Esophagus muscularis mucosa (tissue), 4 donors: ENCODE measurements around the gene C16orf87. TPM values are rescaled to one million over a fixed set of nuclear protein-coding genes. Genes with fewer than 3 reads are reported as not detected.

Source experiments
- DNase-seq: peaks from one replicate; pipeline ENCODE4 v3.0.0-alpha.2; 2017; ENCODE audit errors: extremely low spot score
- H3K27ac ChIP-seq, 4 donors: fragments of 200-600 bp; sonication (generic); replicated peaks in 1 of 4; 1 replicate in 3 of 4; 2 replicates in 1 of 4; pipeline ENCODE4 v1.5.1; 2016 to 2019; ENCODE audit warnings: mild to moderate bottlenecking in 1 of 4
- H3K27me3 ChIP-seq, 4 donors: fragments of 200-600 bp; sonication (generic); one replicate each; pipeline versions ENCODE4 v1.5.1 to v1.6.0; 2016 to 2019
- H3K36me3 ChIP-seq, 4 donors: fragments of 200-600 bp; sonication (generic); one replicate each; pipeline ENCODE4 v1.5.1; 2016 to 2019
- H3K4me1 ChIP-seq, 4 donors: fragments of 200-600 bp; sonication (generic); one replicate each; pipeline ENCODE4 v1.5.1; 2016 to 2019
- H3K4me3 ChIP-seq, 4 donors: fragments of 200-600 bp; sonication (generic); 1 replicate in 2 of 4; 2 replicates in 2 of 4; pipeline ENCODE4 v1.5.1; 2016 to 2019; ENCODE audit warnings: mild to moderate bottlenecking in 4 of 4, moderate library complexity in 1 of 4
- H3K9me3 ChIP-seq, 4 donors: fragments of 200-600 bp; sonication (generic); 1 replicate in 3 of 4; 2 replicates in 1 of 4; pipeline ENCODE4 v1.5.1; 2016 to 2019
- EP300 ChIP-seq: sonication (generic); formaldehyde crosslinking; IDR thresholded peaks from one replicate; pipeline ENCODE4 v1.6.1; 2017; ENCODE audit warnings: antibody characterized with exemption
- POLR2A ChIP-seq: fragments of 450-650 bp; IDR thresholded peaks from one replicate; pipeline ENCODE4 v1.6.1; 2017; ENCODE audit warnings: antibody characterized with exemption, moderate library complexity, mild to moderate bottlenecking, low read depth
- POLR2AphosphoS5 ChIP-seq, 2 donors: sonication (generic); formaldehyde crosslinking; IDR thresholded peaks; one replicate each; pipeline ENCODE4 v1.6.1; 2017; ENCODE audit warnings: antibody characterized with exemption in 2 of 2
- WGBS: methylation state at CpG from one replicate; pipeline ENCODE4 v1.1.5; 2018; 5-methylcytosine and 5-hydroxymethylcytosine counted together
- intact Hi-C: fragments of 100-400 bp; cut with DNase I; formaldehyde crosslinking; loops from one replicate; pipeline ENCODE4 v1.15.1; 2023
- total RNA-seq, 4 donors: library from RNA; depleted of rRNA; stranded (reverse); fragments of >200 nt; gene quantifications; one replicate each; pipeline versions ENCODE4 v1.1.0 to v1.2.1, GENCODE V29; 2016
- TF ChIP-seq, protein P1 (sequence below), 3 experiments: fragments of 200-600 bp in 2 of 3; fragments of 450-650 bp in 1 of 3; sonication (generic) in 2 of 3; IDR thresholded peaks; one replicate each; pipeline ENCODE4 v1.5.1; 2017 to 2019; ENCODE audit warnings: antibody characterized with exemption in 3 of 3, mild to moderate bottlenecking in 2 of 3, moderate library complexity in 1 of 3

Gene C16orf87
- total RNA-seq, 4 donors from 2014 or later: 7.0 to 11.2 (median 8.6) TPM

GRCh38 chr16:46757339-46758050 is 73.5 kb downstream of the C16orf87 start:
- intact Hi-C loops: no loop called here

GRCh38 chr16:46756772-46757171 is 74.2 kb downstream of the C16orf87 start:
- no peak for TF ChIP-seq EP300
- no peak for TF ChIP-seq POLR2AphosphoS5 (IDR thresholded peaks at IDR 0.05)
- TF ChIP-seq, protein P1, sequence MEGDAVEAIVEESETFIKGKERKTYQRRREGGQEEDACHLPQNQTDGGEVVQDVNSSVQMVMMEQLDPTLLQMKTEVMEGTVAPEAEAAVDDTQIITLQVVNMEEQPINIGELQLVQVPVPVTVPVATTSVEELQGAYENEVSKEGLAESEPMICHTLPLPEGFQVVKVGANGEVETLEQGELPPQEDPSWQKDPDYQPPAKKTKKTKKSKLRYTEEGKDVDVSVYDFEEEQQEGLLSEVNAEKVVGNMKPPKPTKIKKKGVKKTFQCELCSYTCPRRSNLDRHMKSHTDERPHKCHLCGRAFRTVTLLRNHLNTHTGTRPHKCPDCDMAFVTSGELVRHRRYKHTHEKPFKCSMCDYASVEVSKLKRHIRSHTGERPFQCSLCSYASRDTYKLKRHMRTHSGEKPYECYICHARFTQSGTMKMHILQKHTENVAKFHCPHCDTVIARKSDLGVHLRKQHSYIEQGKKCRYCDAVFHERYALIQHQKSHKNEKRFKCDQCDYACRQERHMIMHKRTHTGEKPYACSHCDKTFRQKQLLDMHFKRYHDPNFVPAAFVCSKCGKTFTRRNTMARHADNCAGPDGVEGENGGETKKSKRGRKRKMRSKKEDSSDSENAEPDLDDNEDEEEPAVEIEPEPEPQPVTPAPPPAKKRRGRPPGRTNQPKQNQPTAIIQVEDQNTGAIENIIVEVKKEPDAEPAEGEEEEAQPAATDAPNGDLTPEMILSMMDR (IDR thresholded peaks at IDR 0.05): no peak
- TF ChIP-seq POLR2A: no peak
- Histone ChIP-seq H3K27ac (no peak overlapping the region), H3K4me3 (no peak overlapping the region), H3K4me1 (peaks cover 0 to 8% (median 0%) of the 10 kb centered on the region in 4 donors), H3K9me3 (no peaks in the 10 kb centered on the region), H3K27me3 (peaks cover 0 to 41% (median 0%) of the 10 kb centered on the region in 4 donors), H3K36me3 (no peaks in the 10 kb centered on the region)
- intact Hi-C loops: no loop called here
- no peak for DNase-seq
- 81% methylated on average over 4 of the region's 11 CpGs for WGBS

More at GRCh38 chr16:46757339-46758050, 73.5 kb downstream of the C16orf87 start:
- Histone ChIP-seq H3K27ac (no peak overlapping the region), H3K4me3 (no peak overlapping the region), H3K4me1 (peaks cover 0 to 8% (median 0%) of the 10 kb centered on the region in 4 donors), H3K36me3 (no peaks in the 10 kb centered on the region), H3K27me3 (peaks cover 0 to 41% (median 0%) of the 10 kb centered on the region in 4 donors), H3K9me3 (no peaks in the 10 kb centered on the region)
- no peak for DNase-seq
- no peak for TF ChIP-seq POLR2A
- TF ChIP-seq POLR2AphosphoS5 (IDR thresholded peaks at IDR 0.05): no peak
- TF ChIP-seq, protein P1 (IDR thresholded peaks at IDR 0.05): no peak
- 58% methylated on average over 12 of the region's 21 CpGs for WGBS

GRCh38 chr16:46753015-46753414 is 78.0 kb downstream of the C16orf87 start:
- TF ChIP-seq, protein P1 (IDR thresholded peaks at IDR 0.05): no peak
- TF ChIP-seq POLR2A: no peak
- TF ChIP-seq POLR2AphosphoS5 (IDR thresholded peaks at IDR 0.05): no peak
- TF ChIP-seq EP300: no peak
- no peak for DNase-seq
- intact Hi-C loops: no loop called here
- H3K36me3 ChIP-seq: no peaks in the 10 kb centered on the region
- H3K27me3 ChIP-seq: peaks cover 0 to 17% (median 0%) of the 10 kb centered on the region in 4 donors
- H3K9me3 ChIP-seq: no peaks in the 10 kb centered on the region
- 85% methylated on average over 5 of the region's 5 CpGs for WGBS
- no peak overlapping the region for H3K27ac ChIP-seq
- H3K4me3 ChIP-seq: no peak overlapping the region
- H3K4me1 ChIP-seq: peaks cover 0 to 13% (median 4%) of the 10 kb centered on the region in 4 donors

DNA sequence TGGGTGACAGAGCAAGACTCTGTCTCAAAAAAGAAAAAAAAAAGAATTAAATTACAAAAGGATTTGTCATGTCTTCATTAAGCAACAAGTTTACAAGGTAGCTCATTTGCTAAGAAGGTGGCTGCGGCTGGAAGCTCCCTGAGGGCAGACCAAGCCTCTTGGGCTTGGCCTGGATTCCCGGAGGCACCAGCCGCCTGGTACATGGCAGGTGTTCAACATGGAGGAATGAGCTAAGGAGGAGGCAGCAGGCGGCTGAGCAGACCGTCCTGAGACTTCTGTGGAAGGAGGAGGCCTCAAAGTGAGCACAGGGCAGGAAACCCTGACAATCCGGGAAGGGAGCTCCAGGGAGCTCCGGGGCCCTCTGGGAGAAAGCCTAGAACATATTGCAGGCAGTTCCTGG is 79.6 kb downstream of the C16orf87 start:
- intact Hi-C loops: no loop called here
- Histone ChIP-seq H3K27me3 (peaks cover 0 to 18% (median 0%) of the 10 kb centered on the region in 4 donors), H3K4me1 (peaks cover 0 to 8% (median 4%) of the 10 kb centered on the region in 4 donors), H3K4me3 (no peak overlapping the region), H3K9me3 (no peaks in the 10 kb centered on the region), H3K27ac (no peak overlapping the region), H3K36me3 (no peaks in the 10 kb centered on the region)
- TF ChIP-seq EP300: no peak
- no peak for TF ChIP-seq POLR2AphosphoS5 (IDR thresholded peaks at IDR 0.05)
- TF ChIP-seq POLR2A: no peak
- TF ChIP-seq, protein P1 (IDR thresholded peaks at IDR 0.05): no peak
- DNase-seq: no peak
- WGBS: 88% methylated on average over 7 of the region's 7 CpGs
